B cell (primary cell): ENCODE results near the gene KNSTRN. TPM values are rescaled to one million over a fixed set of nuclear protein-coding genes. Genes with fewer than 3 reads are reported as not detected.

Experiments used
- ATAC-seq: fragments of 200-7000 bp; cut with Tn5 transposase; one replicate; pipeline ENCODE4 v1.10.0; 2021; ENCODE audit warnings: low read depth, mild to moderate bottlenecking, moderate number of reproducible peaks, moderate library complexity
- CTCF ChIA-PET: fragments of 350-600 bp; sonication (Branson Sonifier 250); formaldehyde crosslinking; loops from one replicate; lab custom pipeline; 2021; ENCODE audit warnings: antibody characterized with exemption, inconsistent platforms; lab: Charles Lee
- POLR2A ChIA-PET: fragments of 350-600 bp; sonication (Branson Sonifier 250); formaldehyde crosslinking; loops from one replicate; lab custom pipeline; 2021; ENCODE audit warnings: antibody characterized with exemption; lab: Charles Lee
- DNase-seq: peaks from one replicate; pipeline ENCODE4 v3.0.0; 2013
- H2AFZ ChIP-seq: 2 replicates; pipeline ENCODE4 v1.6.1; 2012; ENCODE audit warnings: mild to moderate bottlenecking, low read depth, low read length; ENCODE audit not compliant: insufficient read depth, poor library complexity, severe bottlenecking
- H3K27ac ChIP-seq, 2 donors: 1 replicate in 1 of 2; 2 replicates in 1 of 2; pipeline ENCODE4 v1.5.1; 2012 to 2013; ENCODE audit warnings: low read length in 2 of 2, mild to moderate bottlenecking in 2 of 2, moderate library complexity in 1 of 2
- H3K27me3 ChIP-seq, 4 experiments: fragments of 200-600 bp in 1 of 4; sonication (generic) in 1 of 4; replicated peaks in 1 of 4; 1 replicate in 2 of 4; 2 replicates in 2 of 4; pipeline versions ENCODE4 v1.6.1 to v1.7.0; 2013 to 2016; ENCODE audit warnings: low read length in 3 of 4, mild to moderate bottlenecking in 2 of 4, mixed read lengths in 1 of 4, moderate library complexity in 1 of 4; ENCODE audit not compliant: insufficient read depth in 4 of 4, control insufficient read depth in 3 of 4; ENCODE audit errors: control extremely low read depth in 1 of 4
- H3K36me3 ChIP-seq, 2 experiments: replicated peaks in 1 of 2; 1 replicate in 1 of 2; 2 replicates in 1 of 2; pipeline versions ENCODE4 v1.6.1 to v1.7.1; 2013; ENCODE audit warnings: low read length in 1 of 2; ENCODE audit not compliant: insufficient read depth in 2 of 2, control insufficient read depth in 1 of 2; ENCODE audit errors: control extremely low read depth in 1 of 2, extremely low read depth in 1 of 2
- H3K4me1 ChIP-seq, 2 donors: fragments of 200-600 bp in 1 of 2; sonication (generic) in 1 of 2; 1 replicate in 1 of 2; 2 replicates in 1 of 2; pipeline versions ENCODE4 v1.5.1 to v1.6.1; 2013 to 2017; ENCODE audit warnings: low read length in 2 of 2; ENCODE audit not compliant: control insufficient read depth in 2 of 2, insufficient read depth in 2 of 2
- H3K4me2 ChIP-seq: replicated peaks from 2 replicates; pipeline ENCODE3; 2012; ENCODE audit warnings: mild to moderate bottlenecking, low read depth, low read length; ENCODE audit not compliant: poor library complexity, severe bottlenecking
- H3K4me3 ChIP-seq, 5 experiments: fragments of 200-600 bp in 1 of 5; sonication (generic) in 1 of 5; 1 replicate in 3 of 5; 2 replicates in 2 of 5; pipeline versions ENCODE4 v1.5.1 to v1.7.0; 2011 to 2016; ENCODE audit warnings: low read length in 4 of 5, mild to moderate bottlenecking in 4 of 5, low read depth in 2 of 5, control low read depth in 1 of 5, moderate library complexity in 1 of 5; ENCODE audit not compliant: insufficient read depth in 1 of 5; ENCODE audit errors: control extremely low read depth in 1 of 5, extremely low read depth in 1 of 5
- H3K79me2 ChIP-seq: fragments of 200-600 bp; sonication (generic); one replicate; pipeline ENCODE4 v1.6.0; 2016; ENCODE audit warnings: low read length; ENCODE audit not compliant: control insufficient read depth, insufficient read depth
- H3K9ac ChIP-seq: fragments of 200-600 bp; sonication (generic); 2 replicates; pipeline ENCODE4 v1.6.1; 2017; ENCODE audit warnings: mild to moderate bottlenecking, low read length, moderate library complexity
- H3K9me3 ChIP-seq, 3 donors: one replicate each; pipeline versions ENCODE4 v1.6.1 to v1.7.1; 2013; ENCODE audit warnings: low read length in 2 of 3; ENCODE audit not compliant: control insufficient read depth in 2 of 3, insufficient read depth in 1 of 3; ENCODE audit errors: control extremely low read depth in 1 of 3
- H4K20me1 ChIP-seq: 2 replicates; pipeline ENCODE4 v1.6.0; 2012; ENCODE audit warnings: mild to moderate bottlenecking, low read length; ENCODE audit not compliant: insufficient read depth, control insufficient read depth, poor library complexity, severe bottlenecking
- H3K27ac Mint-ChIP-seq: one replicate; pipeline ENCODE4 v1.8.0; 2021; ENCODE audit warnings: mixed read lengths
- H3K27me3 Mint-ChIP-seq: one replicate; pipeline ENCODE4 v1.8.0; 2021; ENCODE audit warnings: mixed read lengths
- H3K4me1 Mint-ChIP-seq: one replicate; pipeline ENCODE4 v1.8.0; 2021; ENCODE audit warnings: mixed read lengths
- H3K4me3 Mint-ChIP-seq: one replicate; pipeline ENCODE4 v1.8.0; 2021; ENCODE audit warnings: mixed read lengths
- H3K9me3 Mint-ChIP-seq: one replicate; pipeline ENCODE4 v1.8.0; 2022; ENCODE audit warnings: mixed read lengths; ENCODE audit not compliant: insufficient read depth
- CTCF ChIP-seq: fragments of 200-600 bp; IDR thresholded peaks from one replicate; pipeline ENCODE4 v1.8.0; 2022; ENCODE audit warnings: antibody characterized with exemption, mild to moderate bottlenecking
- EZH2 ChIP-seq: IDR thresholded peaks from 2 replicates; pipeline ENCODE4 v1.6.1; 2012; ENCODE audit warnings: borderline replicate concordance, low read depth, mild to moderate bottlenecking, moderate library complexity, low read length; ENCODE audit not compliant: insufficient read depth, poor library complexity, severe bottlenecking
- WGBS: methylation state at CpG from one replicate; pipeline ENCODE4 v1.1.5; 2013; ENCODE audit warnings: missing lambda C conversion rate; ENCODE audit not compliant: insufficient coverage; 5-methylcytosine and 5-hydroxymethylcytosine counted together
- intact Hi-C: fragments of 100-400 bp; cut with micrococcal nuclease; formaldehyde crosslinking; loops from one replicate; pipeline ENCODE4 v1.10.0; 2022
- polyA plus RNA-seq: library from polyadenylated mRNA; depleted of rRNA; stranded (reverse); fragments of >200 nt; gene quantifications from 2 replicates; pipeline ENCODE4 v1.2.3, GENCODE V29; 2012
- total RNA-seq, 2 donors: library from RNA; stranded (reverse); fragments of 120-200 nt in 1 of 2; gene quantifications; 1 replicate in 1 of 2; 2 replicates in 1 of 2; pipeline versions ENCODE4 v1.2.3 to v1.2.4, GENCODE V29; 2013 to 2022

KNSTRN gene
- total and polyA plus RNA-seq, 2 donors (not counting 1 experiment from before 2014, with no cell fraction given), result 4.0 to 14.0 TPM

- Histone ChIP-seq H3K4me1 (peaks cover 4 to 6% of the 10 kb centered on the region in 2 donors), H3K9me3 (no peaks in the 10 kb centered on the region), H2AFZ (no peak overlapping the region), H3K9ac (no peak overlapping the region), H3K36me3 (no peaks in the 10 kb centered on the region), H3K4me3 (no peak overlapping the region), H3K27me3 (peaks cover 0 to 4% (median 0%) of the 10 kb centered on the region in 4 experiments), H3K27ac (no peak overlapping the region), H3K4me2 (no peak overlapping the region), H3K79me2 (no peaks in the 10 kb centered on the region), H4K20me1 (no peaks in the 10 kb centered on the region)
- H3K27me3 Mint-ChIP-seq, result peaks cover 4% of the 10 kb centered on the region
- H3K4me1 Mint-ChIP-seq, result peaks cover 4% of the 10 kb centered on the region
- no peak overlapping the region for H3K27ac Mint-ChIP-seq
- DNase-seq, result no peak
- TF ChIP-seq EZH2 (no peak), CTCF (no peak)
- ChIA-PET POLR2A (no interaction called here), CTCF (interaction anchor here (0.6 to 15.0 kb wide), 15 partner anchors 14 to 549 kb away, joined by 3 to 382 read pairs (median 5); partner anchors contain the start of genes INAFM2, KNSTRN and PLCB2)
- no peaks in the 10 kb centered on the region for H3K9me3 Mint-ChIP-seq
- 69% methylated on average over 4 of the region's 7 CpGs for WGBS
- no peak overlapping the region for H3K4me3 Mint-ChIP-seq
- intact Hi-C loops, result no loop called here
- no peak for ATAC-seq
These were observed 39.9 kb upstream of the KNSTRN start for GRCh38 chr15:40342416-40343320.

DNA sequence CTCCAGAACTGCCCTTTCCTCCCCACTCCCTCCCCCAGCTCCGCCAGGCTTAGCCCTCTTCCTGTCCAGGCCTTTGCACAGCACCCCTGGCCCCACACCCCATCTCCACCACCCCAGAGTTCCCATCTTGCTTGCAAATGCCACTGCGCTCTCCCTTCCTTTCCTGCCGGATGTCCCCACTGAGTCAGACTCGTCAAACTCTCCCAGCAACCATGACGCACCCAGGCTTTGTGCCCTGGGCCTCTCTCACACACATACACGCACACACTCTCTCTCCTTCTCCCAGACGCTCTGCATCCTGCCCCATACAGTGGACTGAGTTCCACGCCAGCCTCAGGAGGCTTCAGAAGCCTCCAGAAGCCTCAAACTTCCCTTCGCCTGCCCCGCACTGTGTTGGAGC lies 39.0 kb upstream of the KNSTRN start:
- Histone ChIP-seq H2AFZ (no peak overlapping the region), H3K27me3 (no peaks in the 10 kb centered on the region), H3K9ac (no peak overlapping the region), H3K79me2 (no peaks in the 10 kb centered on the region), H3K36me3 (no peaks in the 10 kb centered on the region), H3K4me1 (no peaks in the 10 kb centered on the region), H3K27ac (no peak overlapping the region), H3K4me2 (no peak overlapping the region), H4K20me1 (no peaks in the 10 kb centered on the region), H3K9me3 (no peaks in the 10 kb centered on the region), H3K4me3 (no peak overlapping the region)
- H3K4me3 Mint-ChIP-seq, result no peak overlapping the region
- intact Hi-C loops, result no loop called here
- TF ChIP-seq CTCF, result no peak
- no peak for TF ChIP-seq EZH2
- H3K9me3 Mint-ChIP-seq, result no peaks in the 10 kb centered on the region
- no peak for ATAC-seq
- H3K27me3 Mint-ChIP-seq, result no peaks in the 10 kb centered on the region
- 89% methylated on average over 8 of the region's 10 CpGs for WGBS
- H3K4me1 Mint-ChIP-seq, result no peaks in the 10 kb centered on the region
- ChIA-PET POLR2A (interaction anchor here (1.5 kb wide), 1 partner anchor 78 kb away, joined by 5 read pairs; no protein-coding TSS in a partner anchor), CTCF (interaction anchor here (0.9 to 15.0 kb wide), 15 partner anchors 12 to 539 kb away, joined by 3 to 382 read pairs (median 9); partner anchors contain the start of genes INAFM2, IVD and PLCB2)
- H3K27ac Mint-ChIP-seq, result no peak overlapping the region
- DNase-seq, result no peak
